ENCODE measurements around the gene ADGRL3. TPM values are rescaled to one million over a fixed set of nuclear protein-coding genes. Genes with fewer than 3 reads are reported as not detected.

ADGRL3 gene
- total and polyA plus RNA-seq, 2 donors (not counting 1 experiment from before 2014, with no cell fraction given) = not detected

DNA sequence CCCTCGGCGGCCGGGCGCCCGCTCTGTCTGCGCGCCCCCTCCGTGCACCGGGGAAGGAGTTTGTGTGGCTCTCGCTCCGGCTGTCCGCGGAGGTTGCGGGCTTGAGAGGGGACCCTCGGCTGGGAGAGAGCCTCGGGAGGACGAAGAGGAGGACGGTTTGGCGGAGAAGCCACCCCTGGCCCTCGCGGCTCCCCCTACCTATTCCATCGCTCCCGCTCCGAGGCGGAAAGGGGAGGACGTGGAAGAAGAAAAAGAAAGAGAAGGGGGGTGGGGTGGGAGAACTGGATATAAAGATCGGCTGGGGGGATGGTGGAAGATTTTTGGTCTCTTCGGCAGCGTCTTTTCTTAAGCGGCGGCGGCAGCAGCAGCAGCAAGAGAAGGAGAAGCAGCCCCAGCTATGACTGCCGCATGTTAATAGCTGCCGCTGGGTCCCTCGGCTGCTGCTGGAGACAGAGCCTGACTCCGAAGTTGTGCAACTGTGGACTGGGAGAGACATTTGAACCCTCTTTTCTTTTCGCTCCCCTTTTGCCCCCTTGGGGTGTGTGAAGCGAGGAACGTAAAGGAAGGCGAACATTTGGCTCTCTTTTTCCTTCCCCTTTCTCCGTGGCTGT is 895 bp downstream of the ADGRL3 start:
- peaks cover 3% of the 10 kb centered on the region for H3K4me1 Mint-ChIP-seq
- peaks cover 34% of the 10 kb centered on the region for H3K27me3 Mint-ChIP-seq
- Histone ChIP-seq H3K4me1 (ENCODE audit: control insufficient read depth in 2 of 2, insufficient read depth in 2 of 2, low read length in 2 of 2) (no peaks in the 10 kb centered on the region), H3K27ac (ENCODE audit: low read length in 2 of 2) (no peak overlapping the region), H4K20me1 (ENCODE audit: control insufficient read depth, insufficient read depth, low read length, poor library complexity, severe bottlenecking) (no peaks in the 10 kb centered on the region), H3K27me3 (replicated peaks in 1 of 4; ENCODE audit: control extremely low read depth in 1 of 4, control insufficient read depth in 3 of 4, insufficient read depth in 4 of 4, low read length in 3 of 4) (peaks cover 0 to 29% (median 10%) of the 10 kb centered on the region in 4 experiments), H3K4me3 (ENCODE audit: control extremely low read depth in 1 of 5, extremely low read depth in 1 of 5, insufficient read depth in 1 of 5, low read depth in 2 of 5, low read length in 4 of 5) (no peak overlapping the region), H3K4me2 (replicated peaks; ENCODE audit: low read depth, low read length, poor library complexity, severe bottlenecking) (no peak overlapping the region), H2AFZ (ENCODE audit: insufficient read depth, low read depth, low read length, poor library complexity, severe bottlenecking) (no peak overlapping the region), H3K9ac (ENCODE audit: low read length) (no peak overlapping the region), H3K36me3 (replicated peaks in 1 of 2; ENCODE audit: control extremely low read depth in 1 of 2, control insufficient read depth in 1 of 2, extremely low read depth in 1 of 2, insufficient read depth in 2 of 2, low read length in 1 of 2) (no peaks in the 10 kb centered on the region), H3K79me2 (ENCODE audit: control insufficient read depth, insufficient read depth, low read length) (no peaks in the 10 kb centered on the region), H3K9me3 (ENCODE audit: control extremely low read depth in 1 of 3, control insufficient read depth in 2 of 3, insufficient read depth in 1 of 3, low read length in 2 of 3) (peaks cover 0 to 21% (median 0%) of the 10 kb centered on the region in 3 donors)
- no peak for TF ChIP-seq CTCF (IDR thresholded peaks at IDR 0.05)
- TF ChIP-seq EZH2 (IDR thresholded peaks at IDR 0.05; ENCODE audit: borderline replicate concordance, insufficient read depth, low read depth, low read length, poor library complexity, severe bottlenecking) = no peak
- CTCF ChIA-PET = no interaction called here
- ATAC-seq (ENCODE audit: low read depth) = no peak
- H3K4me3 Mint-ChIP-seq = no peak overlapping the region
- H3K9me3 Mint-ChIP-seq (ENCODE audit: insufficient read depth) = no peaks in the 10 kb centered on the region
- WGBS (ENCODE audit: insufficient coverage) = under 1% methylated on average over 25 of the region's 41 CpGs
- no peak overlapping the region for H3K27ac Mint-ChIP-seq
- no peak for DNase-seq
- intact Hi-C loops (cut with micrococcal nuclease) = no loop called here
- POLR2A ChIA-PET = no interaction called here

DNA sequence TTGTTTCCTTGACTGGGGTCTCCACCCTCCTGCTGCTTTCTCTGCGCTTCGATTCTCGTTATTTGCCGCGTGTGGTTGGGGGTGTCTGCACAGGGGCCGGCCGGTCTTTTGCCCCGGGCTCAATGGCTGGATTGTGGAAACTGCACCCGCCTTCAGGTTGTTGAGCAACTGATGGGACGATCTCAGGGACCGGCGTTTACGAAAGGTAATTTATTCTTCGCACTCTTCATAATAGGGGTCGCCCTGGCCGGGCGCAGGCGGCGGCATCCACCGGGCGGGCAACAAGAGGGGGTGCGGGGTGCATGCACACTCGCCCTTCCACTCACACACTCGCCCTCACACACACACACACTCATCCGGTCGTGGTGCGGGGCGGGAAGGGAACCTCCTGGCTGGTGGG is 1.4 kb downstream of the ADGRL3 start:
- H3K4me3 ChIP-seq (ENCODE audit: control extremely low read depth in 1 of 5, extremely low read depth in 1 of 5, insufficient read depth in 1 of 5, low read depth in 2 of 5, low read length in 4 of 5) = no peak overlapping the region
- H3K36me3 ChIP-seq (replicated peaks in 1 of 2; ENCODE audit: control extremely low read depth in 1 of 2, control insufficient read depth in 1 of 2, extremely low read depth in 1 of 2, insufficient read depth in 2 of 2, low read length in 1 of 2) = no peaks in the 10 kb centered on the region
- peaks cover 0 to 21% (median 0%) of the 10 kb centered on the region in 3 donors for H3K9me3 ChIP-seq (ENCODE audit: control extremely low read depth in 1 of 3, control insufficient read depth in 2 of 3, insufficient read depth in 1 of 3, low read length in 2 of 3)
- Mint-ChIP-seq H3K4me1 (peaks cover 3% of the 10 kb centered on the region), H3K27ac (no peak overlapping the region), H3K9me3 (ENCODE audit: insufficient read depth) (no peaks in the 10 kb centered on the region), H3K4me3 (no peak overlapping the region), H3K27me3 (peaks cover 34% of the 10 kb centered on the region)
- CTCF ChIA-PET = no interaction called here
- no peak overlapping the region for H2AFZ ChIP-seq (ENCODE audit: insufficient read depth, low read depth, low read length, poor library complexity, severe bottlenecking)
- 5% methylated on average over 24 of the region's 28 CpGs for WGBS (ENCODE audit: insufficient coverage)
- H3K27ac ChIP-seq (ENCODE audit: low read length in 2 of 2) = no peak overlapping the region
- H3K9ac ChIP-seq (ENCODE audit: low read length) = no peak overlapping the region
- intact Hi-C loops (cut with micrococcal nuclease) = no loop called here
- no peak for TF ChIP-seq CTCF (IDR thresholded peaks at IDR 0.05)
- TF ChIP-seq EZH2 (IDR thresholded peaks at IDR 0.05; ENCODE audit: borderline replicate concordance, insufficient read depth, low read depth, low read length, poor library complexity, severe bottlenecking) = no peak
- no peaks in the 10 kb centered on the region for H4K20me1 ChIP-seq (ENCODE audit: control insufficient read depth, insufficient read depth, low read length, poor library complexity, severe bottlenecking)
- peaks cover 0 to 29% (median 10%) of the 10 kb centered on the region in 4 experiments for H3K27me3 ChIP-seq (replicated peaks in 1 of 4; ENCODE audit: control extremely low read depth in 1 of 4, control insufficient read depth in 3 of 4, insufficient read depth in 4 of 4, low read length in 3 of 4)
- ATAC-seq (ENCODE audit: low read depth) (no peak), DNase-seq (no peak)
- no peaks in the 10 kb centered on the region for H3K4me1 ChIP-seq (ENCODE audit: control insufficient read depth in 2 of 2, insufficient read depth in 2 of 2, low read length in 2 of 2)
- H3K4me2 ChIP-seq (replicated peaks; ENCODE audit: low read depth, low read length, poor library complexity, severe bottlenecking) = no peak overlapping the region
- no peaks in the 10 kb centered on the region for H3K79me2 ChIP-seq (ENCODE audit: control insufficient read depth, insufficient read depth, low read length)
- POLR2A ChIA-PET = no interaction called here

Measured in B cell (primary cell).